C4-2B (cell line): ENCODE results near the gene SSTR5.

Experiments used
- CTCF ChIP-seq: fragments of 450-650 bp; conservative IDR thresholded peaks from 2 replicates; pipeline ENCODE4 v1.5.1; 2017; ENCODE audit warnings: mild to moderate bottlenecking
- ZFX ChIP-seq: fragments of 450-650 bp; IDR thresholded peaks from 2 replicates; pipeline ENCODE4 v1.6.1; 2017

GRCh38 chr16:1036166-1036565 lies 36.4 kb upstream of the SSTR5 start:
- no peak for TF ChIP-seq CTCF
- no peak for TF ChIP-seq ZFX
